GM12878 (cell line): ENCODE data around the gene COMMD3. TPM values are rescaled to one million over a fixed set of nuclear protein-coding genes. Genes with fewer than 3 reads are reported as not detected.

Experiments
- ATAC-seq: fragments of 200-7000 bp; cut with Tn5 transposase; 3 replicates; pipeline ENCODE4 v1.9.1; 2020; ENCODE audit warnings: mild to moderate bottlenecking, moderate library complexity
- BruUV-seq: library from RNA; stranded (reverse); fragments of 400-500 nt; replicated peaks from 2 replicates; lab custom pipeline; 2021; lab: Mats Ljungman, UMichigan
- CTCF ChIA-PET: fragments of 300-600 bp; sonication (Branson Sonifier 250); formaldehyde crosslinking; extraction: SDS; loops from one replicate; lab custom pipeline; 2021; ENCODE audit warnings: inconsistent platforms; lab: Yijun Ruan, JAX
- POLR2A ChIA-PET: fragments of 350-600 bp; formaldehyde crosslinking; extraction: SDS; loops from one replicate; lab custom pipeline; 2021; ENCODE audit warnings: inconsistent platforms; lab: Charles Lee
- RAD21 ChIA-PET: fragments of 300-600 bp; sonication (Branson Sonifier 250); formaldehyde crosslinking; loops from one replicate; lab custom pipeline; 2023; ENCODE audit warnings: antibody characterized with exemption; ENCODE audit not compliant: unreplicated experiment; lab: Charles Lee
- SMC1A ChIA-PET: fragments of 300-600 bp; sonication (Branson Sonifier 250); formaldehyde crosslinking; loops from one replicate; lab custom pipeline; 2023; ENCODE audit not compliant: unreplicated experiment, uncharacterized antibody; lab: Charles Lee
- DNase-seq: peaks from one replicate; pipeline ENCODE4 v3.0.0-alpha.2; 2011; ENCODE audit warnings: low read depth, low spot score
- FAIRE-seq: peaks from 3 replicates; lab custom pipeline; 2011; peaks lifted over from hg19 to GRCh38; lab: Jason Lieb, UNC
- H2AFZ ChIP-seq: 2 replicates; pipeline ENCODE4 v1.6.0; 2011; ENCODE audit warnings: low read depth, low read length, control low read depth; ENCODE audit not compliant: control insufficient read depth
- H3K27ac ChIP-seq: 2 replicates; pipeline ENCODE4 v1.5.1; 2011; ENCODE audit warnings: control low read depth; ENCODE audit not compliant: control insufficient read depth, insufficient read depth
- H3K27me3 ChIP-seq, 2 experiments: replicated peaks in 1 of 2; 2 replicates each; pipeline versions ENCODE4 v1.6.0 to v1.6.1; 2011; ENCODE audit warnings: low read length in 1 of 2; ENCODE audit not compliant: control insufficient read depth in 2 of 2, insufficient read depth in 2 of 2
- H3K36me3 ChIP-seq, 2 experiments: 2 replicates each; pipeline ENCODE4 v1.5.1; 2011; ENCODE audit warnings: low read length in 1 of 2; ENCODE audit not compliant: control insufficient read depth in 2 of 2, insufficient read depth in 2 of 2
- H3K4me1 ChIP-seq: 2 replicates; pipeline ENCODE4 v1.6.1; 2011; ENCODE audit warnings: mild to moderate bottlenecking, low read length, moderate library complexity, mixed read lengths; ENCODE audit not compliant: control insufficient read depth, insufficient read depth
- H3K4me2 ChIP-seq: 2 replicates; pipeline ENCODE4 v1.6.0; 2011; ENCODE audit warnings: control low read depth; ENCODE audit not compliant: control insufficient read depth, insufficient read depth
- H3K4me3 ChIP-seq: fragments of 200-600 bp; sonication (generic); 2 replicates; pipeline ENCODE4 v1.5.1; 2016
- H3K79me2 ChIP-seq: 2 replicates; pipeline ENCODE4 v1.6.0; 2011; ENCODE audit warnings: low read length; ENCODE audit not compliant: control insufficient read depth, insufficient read depth
- H3K9ac ChIP-seq: 2 replicates; pipeline ENCODE4 v1.8.0; 2011; ENCODE audit warnings: low read length, control low read depth, mixed read lengths; ENCODE audit not compliant: control insufficient read depth, insufficient read depth
- H3K9me3 ChIP-seq: replicated peaks from 3 replicates; pipeline ENCODE4 v1.5.1; 2011; ENCODE audit warnings: mild to moderate bottlenecking, low read length; ENCODE audit not compliant: control insufficient read depth, insufficient read depth
- H4K20me1 ChIP-seq: 2 replicates; pipeline ENCODE4 v1.6.0; 2011; ENCODE audit not compliant: control insufficient read depth, insufficient read depth
- ASH2L ChIP-seq: fragments of 300-600, 200-600 bp; sonication (generic); IDR thresholded peaks from 2 replicates; pipeline ENCODE4 v1.6.1; 2017; ENCODE audit warnings: low read depth, mild to moderate bottlenecking, borderline replicate concordance
- ATF7 ChIP-seq: fragments of 450-650 bp; IDR thresholded peaks from 2 replicates; pipeline ENCODE4 v1.6.1; 2016; ENCODE audit warnings: low read depth, mild to moderate bottlenecking
- BMI1 ChIP-seq: fragments of 450-650 bp; IDR thresholded peaks from 2 replicates; pipeline ENCODE4 v1.6.1; 2016; ENCODE audit warnings: mild to moderate bottlenecking, moderate library complexity, borderline replicate concordance
- CBX5 ChIP-seq: sonication (generic); IDR thresholded peaks from 2 replicates; pipeline ENCODE4 v1.6.1; 2016; ENCODE audit warnings: low read depth, moderate library complexity, mild to moderate bottlenecking, inconsistent platforms
- CHD2 ChIP-seq: IDR thresholded peaks from 2 replicates; pipeline ENCODE4 v1.6.1; 2011; ENCODE audit warnings: low read depth, low read length, improper control_type of control experiment, borderline replicate concordance
- EGR1 ChIP-seq, 2 experiments: IDR thresholded peaks; 1 replicate in 1 of 2; 2 replicates in 1 of 2; pipeline ENCODE4 v1.6.1; 2011 to 2012; ENCODE audit warnings: low read depth in 2 of 2, low read length in 2 of 2, borderline replicate concordance in 1 of 2, mild to moderate bottlenecking in 1 of 2, moderate library complexity in 1 of 2
- HDAC6 ChIP-seq: fragments of 200-600 bp; sonication (generic); IDR thresholded peaks from one replicate; pipeline ENCODE4 v1.8.0; 2017; ENCODE audit warnings: antibody characterized with exemption; ENCODE audit not compliant: unreplicated experiment
- IKZF1 ChIP-seq: fragments of 450-650 bp; conservative IDR thresholded peaks from 2 replicates; pipeline ENCODE4 v1.6.1; 2017; ENCODE audit warnings: antibody characterized with exemption, mild to moderate bottlenecking
- MYB ChIP-seq: fragments of 150-350 bp; IDR thresholded peaks from 2 replicates; pipeline ENCODE4 v1.6.1; 2014; ENCODE audit warnings: mild to moderate bottlenecking, low read depth, low read length, borderline replicate concordance
- SMAD5 ChIP-seq: IDR thresholded peaks from 2 replicates; pipeline ENCODE4 v1.6.1; 2016; ENCODE audit warnings: antibody characterized with exemption, low read depth
- SP1 ChIP-seq: IDR thresholded peaks from one replicate; pipeline ENCODE4 v1.6.1; 2011; ENCODE audit warnings: low read depth, low read length
- SUZ12 ChIP-seq: fragments of 200-600 bp; sonication (generic); IDR thresholded peaks from one replicate; pipeline ENCODE4 v1.6.1; 2018; ENCODE audit warnings: antibody characterized with exemption, mild to moderate bottlenecking; ENCODE audit not compliant: unreplicated experiment
- ZNF207 ChIP-seq: fragments of 450-650 bp; IDR thresholded peaks from 2 replicates; pipeline ENCODE4 v1.6.1; 2014; ENCODE audit warnings: antibody characterized with exemption, mild to moderate bottlenecking, borderline replicate concordance
- ZNF384 ChIP-seq: IDR thresholded peaks from 2 replicates; pipeline ENCODE4 v1.6.1; 2012; ENCODE audit warnings: low read depth, mild to moderate bottlenecking, low read length, improper control_type of control experiment, borderline replicate concordance
- ZNF687 ChIP-seq: fragments of 450-650 bp; IDR thresholded peaks from 2 replicates; pipeline ENCODE4 v1.6.1; 2017; ENCODE audit warnings: mild to moderate bottlenecking, moderate library complexity
- WGBS: methylation state at CpG from one replicate; pipeline ENCODE4 v1.1.6; 2016; ENCODE audit warnings: low lambda C conversion rate; ENCODE audit not compliant: insufficient replicate concordance, insufficient coverage; ENCODE audit errors: missing lambda C conversion rate; 5-methylcytosine and 5-hydroxymethylcytosine counted together
- in situ Hi-C: fragments of 300-500 bp; cut with MboI; formaldehyde crosslinking; loops from 9 replicates; pipeline ENCODE4 v1.14.3; 2018; ENCODE audit warnings: mixed read lengths
- intact Hi-C: fragments of 100-400 bp; cut with micrococcal nuclease; formaldehyde crosslinking; loops from one replicate; pipeline ENCODE4 v1.14.2; 2022; ENCODE audit not compliant: unreplicated experiment
- polyA plus RNA-seq, 11 experiments: library from polyadenylated mRNA; depleted of rRNA in 4 of 11; unstranded in 6 of 11; stranded (reverse) in 5 of 11; fragments of >200 nt; fragmentation: Nextera tagmentation in 4 of 11; fragmentation: Illumina TruSeq in 1 of 11; extraction: Ambion mirVana in 4 of 11; extraction: Trizol in 1 of 11; gene quantifications; 1 replicate in 1 of 11; 2 replicates in 10 of 11; pipeline versions ENCODE4 v1.2.1 to v1.2.3, GENCODE V29; 2011 to 2016; ENCODE audit warnings: inconsistent platforms in 2 of 11, missing spikeins in 2 of 11, low read depth in 1 of 11
- total RNA-seq, 4 experiments: library from RNA; depleted of rRNA in 3 of 4; stranded (reverse); fragments of >200 nt in 3 of 4; fragmentation: Illumina TruSeq in 1 of 4; extraction: Trizol in 1 of 4; gene quantifications; 2 replicates each; pipeline versions ENCODE4 v1.2.1 to v1.2.3, GENCODE V29; 2013 to 2021
- TF ChIP-seq, protein P1 (sequence below): fragments of 450-650 bp; IDR thresholded peaks from 2 replicates; pipeline ENCODE4 v1.6.1; 2016; ENCODE audit warnings: mild to moderate bottlenecking

Gene COMMD3
- total and polyA plus RNA-seq, 10 of the 15 experiments (the other 5 are each of a cell fraction or from before 2014, with no cell fraction given), result 64.5 to 248 (median 84.4) TPM

DNA sequence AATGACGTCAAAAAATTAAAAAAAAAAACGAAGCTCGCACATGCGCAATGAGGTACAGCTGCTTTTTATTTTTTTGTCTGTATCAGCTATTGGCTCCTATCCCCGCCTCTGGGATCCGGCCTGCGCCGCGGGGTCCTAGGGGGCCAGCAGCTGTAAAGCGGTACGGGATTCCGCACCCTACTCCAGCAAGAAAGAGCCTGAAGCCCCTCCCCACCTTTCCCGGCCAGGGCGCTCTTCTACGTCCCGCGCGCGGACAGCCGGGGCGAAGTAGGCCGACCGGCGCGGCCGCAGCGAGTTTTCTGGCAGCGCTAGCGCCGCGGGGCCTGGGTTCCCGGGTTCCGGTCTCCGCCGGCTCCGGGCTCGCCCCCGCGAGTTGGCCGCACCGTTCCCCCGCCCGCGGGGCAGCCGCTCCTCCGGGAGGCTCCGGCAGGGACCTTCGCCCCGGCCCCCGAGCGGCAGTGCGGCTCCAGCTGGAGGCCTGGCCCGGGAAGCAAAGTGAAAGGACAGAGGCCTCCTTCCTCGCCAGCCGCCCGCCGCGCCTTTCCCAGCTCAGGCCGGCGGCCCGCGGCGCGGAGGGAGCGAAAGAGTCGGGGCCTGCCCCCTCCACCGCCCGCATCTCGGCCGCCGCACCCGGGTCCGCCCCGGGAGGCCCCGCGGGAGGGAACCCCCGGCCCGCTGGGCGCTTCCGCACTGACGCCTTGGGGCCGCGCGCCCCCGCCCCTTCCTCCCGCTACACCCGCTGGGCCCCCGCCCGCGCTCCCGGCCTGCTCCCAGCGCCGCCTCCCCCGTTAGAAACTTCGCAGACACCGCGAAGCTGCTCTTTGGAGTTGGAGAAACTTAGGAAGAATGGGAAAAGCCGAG is 24.4 kb downstream of the COMMD3 start:
- peak; percentile 79 for ATAC-seq
- H4K20me1 ChIP-seq, result no peaks in the 10 kb centered on the region
- H3K36me3 ChIP-seq, result no peaks in the 10 kb centered on the region
- intact Hi-C loops (loop anchor here (1.0 to 5.0 kb wide), 3 partner anchors 18 to 382 kb away; no protein-coding TSS in a partner anchor), in situ Hi-C loops (no loop called here)
- ChIA-PET CTCF (interaction anchor here (0.6 to 1.4 kb wide), 5 partner anchors 16 to 184 kb away, joined by 3 to 6 read pairs (median 4); no protein-coding TSS in a partner anchor), SMC1A (interaction anchor here (0.6 to 2.2 kb wide), 9 partner anchors 9 to 389 kb away, joined by 3 to 8 read pairs (median 3); partner anchors contain the start of gene COMMD3), POLR2A (interaction anchor here (0.9 to 1.6 kb wide), 7 partner anchors 10 to 30 kb away, joined by 3 to 15 read pairs (median 3); partner anchors contain the start of gene COMMD3), RAD21 (interaction anchor here (0.6 to 3.7 kb wide), 12 partner anchors 9 to 347 kb away, joined by 3 to 16 read pairs (median 4); partner anchors contain the start of gene COMMD3)
- peak overlapping the region; percentile 89 for H2AFZ ChIP-seq
- H3K4me3 ChIP-seq, result peak overlapping the region; percentile 66
- BruUV-seq, result TSS peak; percentile 90
- peak overlapping the region; percentile 99 for H3K4me2 ChIP-seq
- DNase-seq, result peak; percentile 69
- H3K9me3 ChIP-seq, result no peaks in the 10 kb centered on the region; the same call in 2 of the 3 replicates
- peaks cover 24% of the 10 kb centered on the region for H3K4me1 ChIP-seq
- H3K27me3 ChIP-seq, result peaks cover 11 to 33% of the 10 kb centered on the region in 2 experiments
- FAIRE-seq, result peak; percentile 13
- peak overlapping the region; percentile 88 for H3K9ac ChIP-seq
- H3K79me2 ChIP-seq, result no peaks in the 10 kb centered on the region
- WGBS, result under 1% methylated on average over 51 of the region's 98 CpGs
- H3K27ac ChIP-seq, result peak overlapping the region; percentile 77
- TF ChIP-seq HDAC6 (no peak), CBX5 (0 out of 2 replicates have a peak, but pooled peaks have one; percentile 21), SMAD5 (peak; percentile 66; the same call in 1 of the 2 replicates), ASH2L (peak; percentile 87; the same call in 1 of the 2 replicates), BMI1 (0 out of 2 replicates have a peak, but pooled peaks have one; percentile 9), ZNF687 (0 out of 2 replicates have a peak, but pooled peaks have one; percentile 35), ZNF207 (0 out of 2 replicates have a peak, but pooled peaks have one; percentile 51), ATF7 (peak; percentile 93; the same call in 1 of the 2 replicates), MYB (no peak), CHD2 (0 out of 2 replicates have a peak, but pooled peaks have one; percentile 1), EGR1 (IDR thresholded peaks at IDR 0.05; ENCODE audit: borderline replicate concordance in 1 of 2, low read depth in 2 of 2, low read length in 2 of 2) (peak in 1 of 2 experiments; percentile 69; a peak in 1 of 3 replicates), SP1 (no peak), SUZ12 (peak; percentile 58), IKZF1 (peak; percentile 87), ZNF384 (peak; percentile 99)
- TF ChIP-seq, protein P1, sequence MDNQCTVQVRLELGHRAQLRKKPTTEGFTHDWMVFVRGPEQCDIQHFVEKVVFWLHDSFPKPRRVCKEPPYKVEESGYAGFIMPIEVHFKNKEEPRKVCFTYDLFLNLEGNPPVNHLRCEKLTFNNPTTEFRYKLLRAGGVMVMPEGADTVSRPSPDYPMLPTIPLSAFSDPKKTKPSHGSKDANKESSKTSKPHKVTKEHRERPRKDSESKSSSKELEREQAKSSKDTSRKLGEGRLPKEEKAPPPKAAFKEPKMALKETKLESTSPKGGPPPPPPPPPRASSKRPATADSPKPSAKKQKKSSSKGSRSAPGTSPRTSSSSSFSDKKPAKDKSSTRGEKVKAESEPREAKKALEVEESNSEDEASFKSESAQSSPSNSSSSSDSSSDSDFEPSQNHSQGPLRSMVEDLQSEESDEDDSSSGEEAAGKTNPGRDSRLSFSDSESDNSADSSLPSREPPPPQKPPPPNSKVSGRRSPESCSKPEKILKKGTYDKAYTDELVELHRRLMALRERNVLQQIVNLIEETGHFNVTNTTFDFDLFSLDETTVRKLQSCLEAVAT, result peak; percentile 58; the same call in 1 of the 2 replicates
